NCI-H2196 treated with DMSO at 0.1 percent for 48 hours (cell line): Measurements from ENCODE around the gene ELOA.
"Not testable (repeated sequence)": the region's sequence is repeated elsewhere in the genome, so short reads cannot be mapped to it uniquely, and the experiment has no call there.

Experiments
- DNase-seq: peaks from one replicate; lab custom pipeline; 2025; ENCODE audit not compliant: unreplicated experiment; lab: John Stamatoyannopoulos, UW

Gene ELOA

GRCh38 chr1:23800400-23801337, 57.4 kb downstream of the ELOA start, which contains the start of gene GALE:
TSS of gene GALE (minus strand) at chr1:23800754. CDS start at chr1:23799007, 1,747 bp downstream.
- peak; percentile 87 for DNase-seq

- DNase-seq: no peak
These were observed 58.1 kb downstream of the ELOA start for GRCh38 chr1:23801338-23801748.

GRCh38 chr1:23801876-23802275, 58.6 kb downstream of the ELOA start:
- DNase-seq: no peak

GRCh38 chr1:23802809-23803342, 59.6 kb downstream of the ELOA start:
- not testable (repeated sequence) for DNase-seq

- DNase-seq: no peak
These were observed 60.4 kb downstream of the ELOA start for GRCh38 chr1:23803674-23804073.

GRCh38 chr1:23804183-23804835, 61.0 kb downstream of the ELOA start:
- no peak for DNase-seq

- DNase-seq: no peak
These were observed 61.8 kb downstream of the ELOA start for GRCh38 chr1:23805025-23805424.

- no peak for DNase-seq
These were observed 63.0 kb downstream of the ELOA start for GRCh38 chr1:23806280-23806679.

GRCh38 chr1:23807453-23807852, 64.2 kb downstream of the ELOA start:
- DNase-seq: no peak

GRCh38 chr1:23809751-23810171, 66.5 kb downstream of the ELOA start:
- DNase-seq: peak; percentile 51

GRCh38 chr1:23810818-23811540, 67.7 kb downstream of the ELOA start:
- DNase-seq: no peak
